ENCODE measurements around the gene CCDC137.

Gene CCDC137

GRCh38 chr17:81715872-81716673 lies 49.5 kb downstream of the CCDC137 start:
- ATAC-seq = no peak
- DNase-seq = no peak

GRCh38 chr17:81716674-81716996 lies 50.1 kb downstream of the CCDC137 start:
- ATAC-seq (no peak), DNase-seq (no peak)

GRCh38 chr17:81717049-81717765 lies 50.7 kb downstream of the CCDC137 start:
- DNase-seq (no peak), ATAC-seq (no peak)

- DNase-seq (no peak), ATAC-seq (no peak)
Measured at GRCh38 chr17:81717766-81718089, 51.2 kb downstream of the CCDC137 start.

GRCh38 chr17:81719410-81720266 lies 53.1 kb downstream of the CCDC137 start:
- DNase-seq = no peak
- ATAC-seq = no peak

GRCh38 chr17:81720267-81721071 lies 53.9 kb downstream of the CCDC137 start:
- no peak for DNase-seq
- no peak for ATAC-seq

GRCh38 chr17:81722184-81723120 lies 55.9 kb downstream of the CCDC137 start:
- no peak for DNase-seq
- no peak for ATAC-seq

Measured in stimulated activated naive CD8-positive, alpha-beta T cell treated with anti-CD3 and anti-CD28 coated beads, Interleukin-15, Interleukin-2, amounts not matched to agents 100 U/mL and 50 U/mL, for 24 hours (primary cell).